ENCODE measurements around the gene COL24A1. TPM values are rescaled to one million over a fixed set of nuclear protein-coding genes. Genes with fewer than 3 reads are reported as not detected.

Gene COL24A1
- total RNA-seq, 1 donor from 2014 or later: not detected

DNA sequence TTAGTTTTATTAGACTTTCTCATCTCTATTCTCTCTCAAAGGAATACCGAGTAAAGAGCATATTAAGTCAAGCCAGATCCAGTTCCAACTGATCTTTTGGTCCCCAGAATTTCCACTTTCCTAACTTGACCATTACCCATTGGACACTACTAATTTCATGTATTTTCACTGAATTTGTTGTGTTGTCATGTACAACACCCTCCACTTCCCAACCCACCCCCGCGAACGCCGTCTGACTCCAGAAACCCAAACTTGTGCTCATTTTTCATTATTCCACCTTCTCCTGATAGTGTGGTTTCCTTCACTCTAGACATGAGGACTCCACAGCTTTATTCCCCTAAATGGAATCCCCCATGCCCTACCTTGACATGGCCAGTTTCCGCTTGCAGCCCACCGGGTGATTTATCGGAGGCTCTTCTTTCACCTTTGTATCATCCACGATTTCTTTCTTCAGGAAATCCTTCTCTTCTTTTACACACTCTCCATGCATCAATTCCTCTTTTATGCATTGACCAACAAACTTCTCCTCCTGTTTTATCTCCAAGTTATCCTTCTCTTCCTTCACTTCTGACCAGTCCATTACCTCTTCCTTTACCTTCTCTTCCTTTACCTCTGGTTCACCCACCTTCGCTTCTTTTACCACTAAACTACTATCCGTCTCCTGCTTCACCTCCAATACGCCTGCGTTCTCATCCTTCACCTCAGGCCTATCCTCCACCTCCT is 449.1 kb downstream of the COL24A1 start:
- intact Hi-C loops (cut with micrococcal nuclease): loop anchor here (5.0 to 10.0 kb wide), 6 partner anchors 433 to 1620 kb away; partner anchors contain the start of genes BCL10, CTBS, LMO4 and SSX2IP
- DNase-seq (no peak), ATAC-seq (ENCODE audit: low read depth) (no peak)
- no peaks in the 10 kb centered on the region for H3K9me3 Mint-ChIP-seq
- no peaks in the 10 kb centered on the region for H3K27me3 Mint-ChIP-seq
- TF ChIP-seq, protein P1, sequence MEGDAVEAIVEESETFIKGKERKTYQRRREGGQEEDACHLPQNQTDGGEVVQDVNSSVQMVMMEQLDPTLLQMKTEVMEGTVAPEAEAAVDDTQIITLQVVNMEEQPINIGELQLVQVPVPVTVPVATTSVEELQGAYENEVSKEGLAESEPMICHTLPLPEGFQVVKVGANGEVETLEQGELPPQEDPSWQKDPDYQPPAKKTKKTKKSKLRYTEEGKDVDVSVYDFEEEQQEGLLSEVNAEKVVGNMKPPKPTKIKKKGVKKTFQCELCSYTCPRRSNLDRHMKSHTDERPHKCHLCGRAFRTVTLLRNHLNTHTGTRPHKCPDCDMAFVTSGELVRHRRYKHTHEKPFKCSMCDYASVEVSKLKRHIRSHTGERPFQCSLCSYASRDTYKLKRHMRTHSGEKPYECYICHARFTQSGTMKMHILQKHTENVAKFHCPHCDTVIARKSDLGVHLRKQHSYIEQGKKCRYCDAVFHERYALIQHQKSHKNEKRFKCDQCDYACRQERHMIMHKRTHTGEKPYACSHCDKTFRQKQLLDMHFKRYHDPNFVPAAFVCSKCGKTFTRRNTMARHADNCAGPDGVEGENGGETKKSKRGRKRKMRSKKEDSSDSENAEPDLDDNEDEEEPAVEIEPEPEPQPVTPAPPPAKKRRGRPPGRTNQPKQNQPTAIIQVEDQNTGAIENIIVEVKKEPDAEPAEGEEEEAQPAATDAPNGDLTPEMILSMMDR (IDR thresholded peaks at IDR 0.05): no peak
- H3K36me3 Mint-ChIP-seq (ENCODE audit: low read depth): peaks cover 33% of the 10 kb centered on the region
- H3K4me3 Mint-ChIP-seq: no peak overlapping the region
- CTCF ChIA-PET: interaction anchor here (0.7 to 0.9 kb wide), 2 partner anchors 204 to 426 kb away, joined by 3 read pairs; no protein-coding TSS in a partner anchor
- POLR2A ChIA-PET: interaction anchor here (0.6 to 1.3 kb wide), 4 partner anchors 12 to 432 kb away, joined by 4 to 11 read pairs (median 6); partner anchors contain the start of gene BCL10
- no peak overlapping the region for H3K27ac Mint-ChIP-seq
- peaks cover 24% of the 10 kb centered on the region for H3K4me1 Mint-ChIP-seq

DNA sequence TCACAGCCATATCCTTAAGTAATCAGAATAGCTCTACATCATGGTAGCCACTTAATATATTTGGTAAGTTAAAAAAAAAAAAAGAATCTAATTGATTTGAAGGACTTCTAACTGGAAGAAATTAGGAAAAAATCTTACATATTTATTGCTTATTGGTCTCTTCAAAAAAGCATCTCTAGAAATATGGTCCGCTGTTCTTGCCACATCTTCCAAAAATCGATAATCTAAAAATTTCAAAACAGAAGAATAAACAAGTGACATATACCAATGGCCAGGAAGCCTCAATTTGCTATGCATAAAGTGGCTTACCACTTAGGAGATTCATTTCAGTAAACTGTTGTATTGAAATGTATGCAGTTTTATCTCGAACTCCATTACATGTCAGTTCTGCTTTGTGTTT is 450.6 kb downstream of the COL24A1 start:
- Mint-ChIP-seq H3K9me3 (no peaks in the 10 kb centered on the region), H3K27ac (no peak overlapping the region), H3K27me3 (no peaks in the 10 kb centered on the region), H3K4me1 (peaks cover 24% of the 10 kb centered on the region), H3K4me3 (peak overlapping the region; percentile 35), H3K36me3 (ENCODE audit: low read depth) (peaks cover 47% of the 10 kb centered on the region)
- CTCF ChIA-PET: no interaction called here
- DNase-seq: no peak
- TF ChIP-seq, protein P1 (IDR thresholded peaks at IDR 0.05): no peak
- POLR2A ChIA-PET: no interaction called here
- ATAC-seq (ENCODE audit: low read depth): no peak
- intact Hi-C loops (cut with micrococcal nuclease): loop anchor here (5.0 to 10.0 kb wide), 6 partner anchors 431 to 1621 kb away; partner anchors contain the start of genes BCL10, CTBS, LMO4 and SSX2IP

DNA sequence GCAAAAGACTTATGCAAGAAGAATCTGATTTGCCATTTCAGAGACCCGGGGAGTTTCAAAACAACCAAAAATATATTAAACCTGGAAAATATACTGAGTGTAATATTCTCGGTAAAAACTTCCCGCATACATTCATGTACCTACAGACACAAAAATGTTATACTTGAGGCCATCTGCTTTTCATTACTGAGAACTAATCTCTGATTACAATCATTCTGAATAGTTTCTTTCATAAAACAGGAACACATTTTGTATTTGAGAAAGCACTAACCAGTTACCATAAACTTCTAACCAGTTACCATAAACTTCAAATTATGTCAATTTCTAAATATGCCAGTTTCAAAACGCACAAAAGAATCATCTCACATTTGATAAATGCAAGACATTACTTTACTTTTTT is 456.1 kb downstream of the COL24A1 start:
- H3K27ac Mint-ChIP-seq: no peak overlapping the region
- TF ChIP-seq, protein P1 (IDR thresholded peaks at IDR 0.05): no peak
- POLR2A ChIA-PET: no interaction called here
- intact Hi-C loops (cut with micrococcal nuclease): loop anchor here (10.0 kb wide), 3 partner anchors 426 to 1126 kb away; partner anchors contain the start of genes BCL10 and CTBS
- peaks cover 76% of the 10 kb centered on the region for H3K36me3 Mint-ChIP-seq (ENCODE audit: low read depth)
- DNase-seq (no peak), ATAC-seq (ENCODE audit: low read depth) (no peak)
- H3K4me1 Mint-ChIP-seq: peaks cover 24% of the 10 kb centered on the region
- no peaks in the 10 kb centered on the region for H3K9me3 Mint-ChIP-seq
- CTCF ChIA-PET: no interaction called here
- H3K4me3 Mint-ChIP-seq: no peak overlapping the region
- H3K27me3 Mint-ChIP-seq: no peaks in the 10 kb centered on the region

DNA sequence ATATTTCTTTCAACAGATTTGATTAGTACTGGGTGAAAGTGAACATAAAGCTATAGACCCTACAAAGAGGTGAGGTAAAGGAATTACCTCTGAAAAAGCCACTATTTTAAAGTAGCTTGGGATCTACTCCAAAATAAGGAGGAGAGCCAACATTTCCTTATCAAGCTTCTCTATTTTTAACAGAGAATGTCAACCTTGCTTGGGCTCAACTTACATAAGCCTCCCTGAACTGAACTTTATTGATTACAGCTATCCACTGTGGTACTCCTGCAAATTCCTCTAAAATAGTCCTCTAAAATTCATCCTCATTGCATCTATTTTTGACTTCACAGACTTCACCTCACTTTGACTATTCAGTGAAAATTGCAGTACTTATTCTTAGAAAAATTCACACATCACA is 458.7 kb downstream of the COL24A1 start:
- Mint-ChIP-seq H3K9me3 (no peaks in the 10 kb centered on the region), H3K36me3 (ENCODE audit: low read depth) (peaks cover 69% of the 10 kb centered on the region), H3K27ac (no peak overlapping the region), H3K4me1 (peaks cover 8% of the 10 kb centered on the region), H3K4me3 (no peak overlapping the region), H3K27me3 (no peaks in the 10 kb centered on the region)
- intact Hi-C loops (cut with micrococcal nuclease): loop anchor here (1.0 to 2.0 kb wide), 2 partner anchors 10 to 15 kb away; partner anchors contain the start of gene ZNHIT6
- ChIA-PET POLR2A (interaction anchor here (0.9 kb wide), 1 partner anchor 10 kb away, joined by 3 read pairs; the partner anchor contains the start of gene ZNHIT6), CTCF (no interaction called here)
- ATAC-seq (ENCODE audit: low read depth) (no peak), DNase-seq (no peak)
- TF ChIP-seq, protein P1 (IDR thresholded peaks at IDR 0.05): no peak

DNA sequence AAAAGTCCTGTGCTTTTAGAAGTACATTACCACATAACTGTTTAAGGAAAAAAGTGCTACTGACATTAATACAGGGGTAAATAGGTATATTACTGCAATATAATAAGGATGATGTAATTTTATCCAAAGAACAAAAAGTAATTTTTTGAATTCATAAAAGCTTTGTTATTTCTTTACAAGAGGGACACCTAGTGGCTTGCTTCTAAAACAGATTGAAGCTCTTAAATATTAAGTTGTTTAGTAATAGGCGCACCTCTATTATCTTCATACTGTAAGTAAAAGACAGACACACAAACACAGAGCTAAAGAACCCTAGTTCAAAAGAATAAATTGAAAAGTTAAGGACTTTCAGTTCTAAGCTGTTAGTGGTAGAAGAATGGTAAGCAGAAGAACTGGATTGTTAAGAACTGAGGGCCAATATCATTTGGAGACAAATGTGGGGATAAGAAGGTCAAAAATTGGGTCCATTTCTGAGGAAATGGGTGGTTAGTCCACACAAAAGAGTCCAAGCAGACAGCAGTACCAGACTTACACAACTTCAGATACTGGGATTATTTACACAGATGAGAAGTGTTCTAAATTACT is 463.8 kb downstream of the COL24A1 start:
- DNase-seq (no peak), ATAC-seq (ENCODE audit: low read depth) (no peak)
- TF ChIP-seq, protein P1 (IDR thresholded peaks at IDR 0.05): no peak
- Mint-ChIP-seq H3K4me1 (no peaks in the 10 kb centered on the region), H3K27me3 (no peaks in the 10 kb centered on the region), H3K9me3 (no peaks in the 10 kb centered on the region), H3K27ac (no peak overlapping the region), H3K4me3 (no peak overlapping the region), H3K36me3 (ENCODE audit: low read depth) (peaks cover 63% of the 10 kb centered on the region)
- intact Hi-C loops (cut with micrococcal nuclease): loop anchor here (1.0 kb wide), 1 partner anchor 385 kb away; no protein-coding TSS in a partner anchor
- POLR2A ChIA-PET: no interaction called here
- CTCF ChIA-PET: interaction anchor here (0.6 to 1.9 kb wide), 3 partner anchors 9 to 748 kb away, joined by 3 to 6 read pairs (median 4); no protein-coding TSS in a partner anchor
